GM21528 (cell line): ENCODE measurements around the gene NFIA.

ENCODE experiments used
- ATAC-seq: cut with Tn5 transposase; IDR thresholded peaks from one replicate; pipeline ENCODE4 v1.9.1; 2021; ENCODE audit warnings: mild to moderate bottlenecking, moderate library complexity; ENCODE audit not compliant: unreplicated experiment, low FRiP score

The NFIA gene

GRCh38 chr1:61318319-61319125, 236.2 kb downstream of the NFIA start:
- peak; percentile 100 for ATAC-seq

DNA sequence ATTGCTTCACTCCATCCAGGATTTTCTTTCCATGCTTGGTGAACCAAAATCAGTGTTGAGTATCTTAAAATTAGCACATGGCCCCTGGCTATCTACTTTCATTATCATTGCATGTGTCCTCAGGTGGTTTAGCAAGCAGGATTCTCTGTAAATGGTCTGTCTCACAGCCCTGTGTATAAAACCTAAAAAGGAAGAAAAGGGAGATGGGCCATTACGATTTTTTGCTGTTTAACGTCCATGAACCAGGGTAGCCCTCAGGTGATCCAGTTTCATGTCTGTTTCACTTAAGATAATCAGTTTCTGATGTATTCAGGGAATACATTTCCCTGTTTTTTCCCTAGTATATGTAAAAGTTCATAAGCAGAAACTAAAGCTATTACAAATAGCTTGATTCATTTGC, 238.2 kb downstream of the NFIA start:
- no peak for ATAC-seq

- no peak for ATAC-seq
These were observed 239.8 kb downstream of the NFIA start for GRCh38 chr1:61322008-61322744.

DNA sequence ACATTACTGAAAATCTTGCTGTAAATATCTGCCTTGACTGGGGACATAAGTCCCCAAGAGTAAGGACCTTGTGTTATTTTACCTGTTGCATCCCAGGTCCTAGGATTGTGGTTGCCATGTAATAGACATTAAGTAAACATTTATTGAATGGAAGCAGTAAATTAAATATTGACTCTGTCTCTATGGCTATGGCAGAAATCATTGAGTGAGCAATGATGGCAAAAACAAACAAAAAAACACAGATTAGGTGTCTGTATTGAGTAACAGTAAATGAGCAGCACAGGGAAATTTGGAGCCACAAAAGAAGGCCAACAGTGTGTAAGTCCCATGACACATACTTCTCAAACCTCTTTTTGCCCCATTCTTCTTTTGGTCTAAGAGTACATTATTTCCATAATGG, 240.4 kb downstream of the NFIA start:
- no peak for ATAC-seq

DNA sequence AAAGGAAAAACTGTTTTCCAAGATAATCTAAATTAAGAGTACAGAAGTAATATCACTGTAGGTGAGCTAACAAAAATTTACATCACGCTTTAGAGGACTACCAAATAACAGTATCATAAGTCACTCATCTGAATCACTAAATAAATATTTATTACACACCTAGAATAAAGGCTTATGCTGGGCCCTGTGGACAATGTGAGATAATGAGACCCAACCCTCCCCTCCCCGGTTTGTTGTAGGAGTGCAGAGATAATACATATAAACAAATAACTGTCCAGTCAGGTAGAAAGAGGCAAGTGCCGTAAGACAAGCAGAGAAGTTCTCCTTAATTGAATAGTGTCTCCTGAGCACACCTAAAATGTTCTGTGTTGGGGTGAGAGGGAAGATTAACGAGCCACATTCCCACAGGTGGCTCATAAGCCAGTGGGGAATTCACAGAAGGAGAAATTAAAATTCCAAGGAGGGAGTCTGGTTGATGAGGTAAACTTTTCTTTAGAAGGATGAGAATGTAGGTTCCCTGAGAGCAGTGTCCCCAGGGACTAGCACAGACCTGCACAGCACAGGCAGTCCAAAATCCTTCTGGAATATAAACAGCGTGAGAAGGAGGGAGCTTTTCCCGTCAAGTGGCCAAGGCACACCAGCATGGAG, 241.4 kb downstream of the NFIA start:
- no peak for ATAC-seq

DNA sequence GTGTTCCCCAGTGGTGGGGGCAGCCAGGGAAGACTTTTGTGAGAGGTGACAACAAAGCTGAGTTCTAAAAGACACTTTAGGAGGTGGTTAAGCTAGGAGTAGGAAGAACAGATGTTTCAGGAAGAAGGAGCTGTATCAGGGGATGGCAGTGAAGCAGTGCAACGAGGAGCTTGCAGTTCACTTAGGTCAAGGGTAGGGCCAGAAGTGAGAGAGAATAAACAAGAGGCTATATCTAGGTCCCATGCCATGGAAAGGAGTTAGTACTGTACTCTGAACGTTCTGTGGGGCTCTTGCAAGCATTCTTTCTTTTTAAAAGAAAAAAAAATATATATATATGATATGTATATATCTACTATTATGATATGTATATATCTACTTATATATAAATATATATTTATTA, 244.4 kb downstream of the NFIA start:
- ATAC-seq = no peak

DNA sequence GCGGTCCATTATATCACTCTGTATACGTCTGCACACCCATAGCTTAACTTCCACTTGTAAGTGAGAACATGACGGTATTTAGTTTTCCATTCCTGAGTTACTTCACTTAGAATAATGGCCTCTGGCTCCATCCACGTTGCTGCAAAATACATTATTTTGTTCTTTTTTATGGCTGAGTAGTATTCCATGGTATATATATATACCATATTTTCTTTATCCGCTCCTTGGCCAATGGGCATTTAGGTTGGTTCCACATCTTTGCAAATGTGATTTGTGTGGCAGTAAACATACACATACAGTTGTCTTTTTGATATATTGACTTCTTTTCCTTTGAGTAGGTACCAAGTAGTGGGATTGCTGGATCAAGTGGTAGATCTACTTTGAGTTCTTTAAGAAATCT, 245.1 kb downstream of the NFIA start:
- ATAC-seq = no peak

GRCh38 chr1:61329556-61329955, 247.2 kb downstream of the NFIA start:
- no peak for ATAC-seq

DNA sequence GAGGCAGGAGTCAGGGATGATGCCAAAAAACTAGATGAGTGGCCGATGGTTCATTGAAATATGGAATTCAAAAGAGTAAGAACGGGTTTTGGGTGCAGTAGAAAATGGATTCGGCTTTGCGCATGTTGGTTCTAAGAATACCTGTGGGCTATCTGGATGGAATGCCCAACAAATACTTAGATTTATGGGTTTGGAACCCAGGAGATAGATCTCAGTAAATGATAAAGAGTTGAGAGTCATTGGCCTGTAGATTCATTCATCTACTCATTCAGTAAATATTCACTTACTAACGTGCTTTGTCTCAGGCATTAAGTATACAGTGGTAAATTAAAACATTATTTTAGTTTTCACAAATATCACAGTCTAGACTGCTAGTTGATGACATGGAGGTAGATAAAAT, 247.7 kb downstream of the NFIA start:
- no peak for ATAC-seq

- ATAC-seq = no peak
These were observed 248.2 kb downstream of the NFIA start for GRCh38 chr1:61330571-61330970.

GRCh38 chr1:61332196-61332753, 249.9 kb downstream of the NFIA start:
- ATAC-seq = peak; percentile 99

GRCh38 chr1:61332796-61333195, 250.4 kb downstream of the NFIA start:
- no peak for ATAC-seq

GRCh38 chr1:61334718-61335589, 252.6 kb downstream of the NFIA start:
- ATAC-seq = no peak

GRCh38 chr1:61337037-61337436, 254.7 kb downstream of the NFIA start:
- ATAC-seq = no peak

DNA sequence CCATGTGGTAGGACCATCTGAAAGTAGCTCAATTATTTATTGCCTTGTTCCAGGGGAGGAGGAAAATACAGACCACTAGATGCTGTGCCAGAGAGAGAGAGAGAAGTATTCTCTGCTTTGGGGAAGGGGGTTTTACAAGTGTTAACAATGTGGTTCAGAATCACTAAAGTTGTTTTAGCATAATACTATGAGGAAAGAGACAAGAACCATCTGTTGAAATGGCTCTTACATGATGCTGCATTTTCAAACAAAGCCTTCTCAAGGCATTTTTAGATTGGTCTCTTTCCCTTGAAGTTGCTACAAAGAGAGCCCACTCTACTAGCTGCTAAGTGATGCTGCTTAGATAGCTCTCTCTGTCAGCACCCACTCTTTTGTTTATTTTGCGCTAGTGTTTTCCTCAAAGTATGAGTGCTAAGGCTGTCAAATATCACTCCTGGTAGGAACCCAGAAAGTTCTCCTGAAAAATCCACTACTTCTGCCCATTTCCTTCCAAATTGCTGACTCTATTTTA, 255.1 kb downstream of the NFIA start:
- ATAC-seq = no peak

DNA sequence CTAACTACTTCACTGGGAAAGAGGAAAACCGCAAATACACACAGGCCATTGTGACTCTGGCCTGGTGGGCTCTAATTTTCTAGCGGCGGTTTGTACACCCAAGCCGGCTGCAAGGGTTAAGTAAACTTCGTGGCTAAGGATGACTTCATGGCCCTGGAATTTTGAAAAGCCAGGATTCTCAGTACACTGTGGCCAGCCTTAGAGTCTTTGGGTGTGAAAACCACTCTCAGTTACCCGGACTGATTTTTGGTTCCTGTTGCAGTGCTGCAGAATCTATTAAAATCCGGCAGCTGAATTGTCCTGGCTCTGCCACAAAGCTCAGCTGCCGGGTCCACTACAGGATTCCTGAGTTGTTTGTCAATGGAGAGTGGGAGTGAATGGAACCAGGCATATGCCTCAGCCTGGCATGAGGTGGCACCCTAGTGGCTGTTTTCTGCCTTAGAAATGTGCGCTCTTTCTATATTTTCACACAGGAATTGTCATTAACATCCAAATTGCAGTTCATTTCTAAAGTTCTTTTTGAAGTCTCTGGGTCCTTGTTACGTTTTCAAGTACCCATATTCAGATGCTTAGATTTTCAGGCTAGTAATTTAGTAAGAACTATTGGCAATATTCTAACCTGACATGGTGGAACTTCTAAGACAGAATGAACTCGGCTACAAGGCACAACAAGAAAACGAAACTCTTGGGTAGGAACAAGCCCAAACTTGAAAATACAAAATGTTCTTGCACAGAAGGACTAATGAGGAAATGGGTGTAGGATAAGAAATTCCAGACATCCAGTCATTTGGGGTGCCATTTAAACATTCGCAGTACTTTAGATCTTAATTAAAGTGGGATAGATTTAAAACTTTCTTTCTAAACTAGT, 255.9 kb downstream of the NFIA start:
- no peak for ATAC-seq

- no peak for ATAC-seq
These were observed 256.5 kb downstream of the NFIA start for GRCh38 chr1:61338899-61339298.

GRCh38 chr1:61341426-61341825, 259.1 kb downstream of the NFIA start:
- ATAC-seq = no peak
